Hematopoietic multipotent progenitor cell treated with erythropoietin and hydrocortisone succinate and interleukin-3 and kit ligand, for 6 days (in vitro differentiated cells): ENCODE results near the gene SLF2.

Experiments used
- DNase-seq: peaks from one replicate; pipeline ENCODE4 v3.0.0-alpha.2; 2015

SLF2 gene, protein sequence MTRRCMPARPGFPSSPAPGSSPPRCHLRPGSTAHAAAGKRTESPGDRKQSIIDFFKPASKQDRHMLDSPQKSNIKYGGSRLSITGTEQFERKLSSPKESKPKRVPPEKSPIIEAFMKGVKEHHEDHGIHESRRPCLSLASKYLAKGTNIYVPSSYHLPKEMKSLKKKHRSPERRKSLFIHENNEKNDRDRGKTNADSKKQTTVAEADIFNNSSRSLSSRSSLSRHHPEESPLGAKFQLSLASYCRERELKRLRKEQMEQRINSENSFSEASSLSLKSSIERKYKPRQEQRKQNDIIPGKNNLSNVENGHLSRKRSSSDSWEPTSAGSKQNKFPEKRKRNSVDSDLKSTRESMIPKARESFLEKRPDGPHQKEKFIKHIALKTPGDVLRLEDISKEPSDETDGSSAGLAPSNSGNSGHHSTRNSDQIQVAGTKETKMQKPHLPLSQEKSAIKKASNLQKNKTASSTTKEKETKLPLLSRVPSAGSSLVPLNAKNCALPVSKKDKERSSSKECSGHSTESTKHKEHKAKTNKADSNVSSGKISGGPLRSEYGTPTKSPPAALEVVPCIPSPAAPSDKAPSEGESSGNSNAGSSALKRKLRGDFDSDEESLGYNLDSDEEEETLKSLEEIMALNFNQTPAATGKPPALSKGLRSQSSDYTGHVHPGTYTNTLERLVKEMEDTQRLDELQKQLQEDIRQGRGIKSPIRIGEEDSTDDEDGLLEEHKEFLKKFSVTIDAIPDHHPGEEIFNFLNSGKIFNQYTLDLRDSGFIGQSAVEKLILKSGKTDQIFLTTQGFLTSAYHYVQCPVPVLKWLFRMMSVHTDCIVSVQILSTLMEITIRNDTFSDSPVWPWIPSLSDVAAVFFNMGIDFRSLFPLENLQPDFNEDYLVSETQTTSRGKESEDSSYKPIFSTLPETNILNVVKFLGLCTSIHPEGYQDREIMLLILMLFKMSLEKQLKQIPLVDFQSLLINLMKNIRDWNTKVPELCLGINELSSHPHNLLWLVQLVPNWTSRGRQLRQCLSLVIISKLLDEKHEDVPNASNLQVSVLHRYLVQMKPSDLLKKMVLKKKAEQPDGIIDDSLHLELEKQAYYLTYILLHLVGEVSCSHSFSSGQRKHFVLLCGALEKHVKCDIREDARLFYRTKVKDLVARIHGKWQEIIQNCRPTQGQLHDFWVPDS

GRCh38 chr10:100912605-100913469, at the start of gene SLF2:
SLF2 (plus strand) TSS chr10:100912963; CDS start chr10:100913111, 148 bp downstream.
- peak; percentile 100 for DNase-seq

GRCh38 chr10:100863433-100863832, 49.3 kb upstream of the SLF2 start:
- no peak for DNase-seq

DNA sequence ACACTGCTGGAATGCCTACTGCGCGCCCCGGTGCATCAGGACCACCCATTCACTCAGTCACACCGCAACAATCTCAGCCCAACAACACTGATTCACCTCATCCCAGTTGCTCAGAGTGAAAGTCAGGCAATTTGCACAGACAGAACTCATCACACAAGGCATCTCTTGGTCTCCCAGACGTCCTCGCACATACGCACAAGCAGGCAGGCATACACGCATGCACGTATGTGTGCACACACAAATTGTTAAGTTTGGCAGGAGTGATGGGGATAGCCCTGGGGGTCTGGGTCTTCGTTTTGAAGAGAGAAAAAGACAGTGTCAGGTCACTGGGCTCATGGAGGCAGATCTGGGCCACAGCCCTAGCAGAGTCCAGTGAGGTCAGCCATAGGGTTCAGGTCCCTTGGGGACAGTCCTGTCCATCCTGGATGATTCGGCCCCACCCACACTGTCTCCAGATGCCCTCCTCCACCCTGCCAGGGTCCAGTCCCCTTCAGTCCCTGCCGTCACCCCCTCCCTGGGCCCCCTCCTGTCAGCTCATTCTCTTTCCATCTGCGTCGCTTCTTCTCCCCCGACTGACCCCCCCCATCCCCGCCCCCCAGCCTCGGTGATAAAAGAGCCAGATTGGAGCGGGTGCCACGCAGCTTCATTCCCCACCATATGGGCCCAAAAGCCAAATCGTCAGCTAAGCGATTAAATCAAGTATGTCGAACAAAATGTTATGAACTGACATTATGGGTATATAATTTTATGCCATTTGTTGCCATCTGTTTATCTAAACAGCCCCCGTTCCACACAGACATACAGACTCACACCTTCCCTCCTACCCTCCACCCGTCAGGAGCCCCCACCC, 48.5 kb upstream of the SLF2 start:
- DNase-seq = no peak

DNA sequence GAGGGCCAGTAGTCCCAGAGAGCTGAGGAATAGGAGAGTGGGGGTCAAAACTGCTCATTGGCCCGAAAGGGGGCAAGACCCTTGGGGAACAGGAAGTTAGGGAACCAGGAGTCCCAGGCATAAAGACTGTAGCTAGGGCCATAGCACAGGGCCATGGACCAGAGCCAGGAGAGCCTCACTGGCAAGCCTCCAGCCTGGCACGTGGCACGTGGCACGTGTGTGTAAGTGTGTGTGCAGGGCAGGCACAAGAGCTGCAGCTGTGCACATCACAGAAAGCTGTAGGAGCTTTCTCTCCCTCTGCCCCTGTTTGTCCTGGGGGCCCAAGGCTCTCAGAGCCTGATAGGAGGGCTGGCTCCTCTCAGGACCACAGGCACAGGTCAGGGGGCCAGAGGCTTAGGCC, 47.8 kb upstream of the SLF2 start:
- DNase-seq = no peak

DNA sequence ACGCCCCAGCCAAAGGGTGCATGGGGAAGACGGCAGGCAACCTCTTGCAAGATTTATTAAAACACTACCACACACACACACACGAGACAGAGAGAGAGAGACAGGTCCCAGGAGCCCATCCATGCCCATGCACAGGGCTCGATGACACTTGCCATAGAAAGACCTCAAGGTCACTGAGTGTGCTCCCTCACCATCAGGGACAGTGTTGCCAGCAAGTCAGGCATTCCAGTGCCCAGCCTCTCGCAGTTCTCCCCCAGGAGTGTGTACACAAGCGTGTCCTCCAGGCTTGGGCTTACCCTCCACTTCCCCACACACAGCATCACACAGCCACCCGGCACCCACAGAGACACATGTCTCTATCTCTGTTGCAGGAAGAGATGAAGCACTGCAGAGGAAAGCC, 46.8 kb upstream of the SLF2 start:
- DNase-seq = no peak

DNA sequence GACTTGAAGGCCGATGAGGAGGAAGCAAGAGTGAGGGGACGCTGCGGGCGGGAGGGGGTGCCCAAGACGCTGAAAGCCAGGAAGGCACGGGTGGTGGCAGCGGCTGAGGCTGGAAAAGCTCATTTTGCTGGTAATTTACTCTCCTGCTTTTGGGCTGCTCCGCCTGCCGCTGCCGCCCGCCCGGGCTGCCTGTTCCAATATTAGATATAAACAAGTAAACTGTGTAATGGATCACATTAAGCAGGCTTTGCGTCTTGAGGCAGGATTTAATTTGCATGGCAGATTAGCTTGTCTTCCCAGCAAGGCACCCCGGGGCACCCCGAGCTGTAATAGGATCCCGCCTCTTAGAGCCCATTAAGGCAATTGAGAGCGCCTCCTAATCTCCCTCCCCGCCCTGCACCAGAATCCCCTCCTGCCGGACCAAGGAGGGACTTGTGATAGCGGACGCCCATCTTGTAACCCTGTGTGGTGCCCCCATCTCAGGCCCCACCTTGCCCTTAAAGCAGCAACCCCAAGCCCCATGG, 46.1 kb upstream of the SLF2 start:
- DNase-seq = no peak

GRCh38 chr10:100867261-100867963, 45.4 kb upstream of the SLF2 start:
- DNase-seq = no peak

DNA sequence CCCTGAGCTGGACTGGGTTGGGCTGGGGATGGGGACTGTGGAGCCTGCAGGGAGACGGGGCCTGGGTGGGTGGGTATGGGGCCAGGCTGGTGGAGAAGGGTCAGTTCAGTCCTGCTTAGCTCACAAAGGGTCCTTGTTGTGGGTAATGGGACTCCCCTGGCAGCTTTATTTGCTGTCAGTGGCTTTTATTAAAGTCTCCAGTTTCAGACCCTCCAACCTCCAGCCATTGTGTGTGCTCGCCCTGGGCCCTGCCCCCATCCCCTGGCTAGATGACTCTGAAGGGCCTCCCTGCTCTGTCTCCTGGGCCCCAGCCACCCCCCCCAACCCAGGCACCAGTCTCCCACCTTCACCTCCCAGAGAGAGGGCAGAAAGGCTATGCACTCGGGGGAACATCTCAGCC, 44.4 kb upstream of the SLF2 start:
- DNase-seq = no peak

- no peak for DNase-seq
These were observed 43.4 kb upstream of the SLF2 start for GRCh38 chr10:100869399-100869798.

DNA sequence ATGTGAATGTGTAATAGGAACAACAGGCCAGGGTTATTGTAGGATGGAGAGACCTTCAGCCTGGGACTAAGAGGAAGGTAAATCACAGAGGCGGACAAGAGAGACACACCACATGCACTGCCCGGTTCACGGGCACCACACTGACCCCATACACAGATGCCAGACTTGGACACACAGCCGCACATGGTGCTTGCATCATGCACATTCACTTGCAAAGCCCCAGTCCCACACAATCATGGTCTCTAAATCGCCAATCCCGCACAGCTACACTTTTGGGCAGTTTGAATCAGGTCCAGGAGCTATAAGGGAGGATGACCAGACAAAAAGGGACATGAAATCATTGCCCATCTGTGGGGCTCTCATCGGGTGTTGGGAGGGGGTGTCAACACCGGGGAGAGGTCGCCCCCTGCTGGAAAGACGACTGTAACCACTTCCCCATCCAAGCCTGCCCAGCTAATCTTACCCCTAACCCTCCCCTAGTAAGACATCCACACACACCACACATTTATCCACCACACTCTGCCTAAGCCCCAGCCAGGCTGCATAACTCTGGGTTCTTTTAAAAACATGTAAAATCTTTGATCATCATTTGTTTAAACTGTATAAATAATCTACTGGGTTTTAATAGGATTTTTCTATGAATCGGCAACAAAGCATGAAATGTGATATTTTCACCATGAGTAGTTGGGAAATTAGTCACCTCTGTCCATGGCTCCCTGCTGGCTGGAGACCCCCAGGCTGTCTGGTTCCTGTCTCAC, 40.5 kb upstream of the SLF2 start:
- peak; percentile 80 for DNase-seq

DNA sequence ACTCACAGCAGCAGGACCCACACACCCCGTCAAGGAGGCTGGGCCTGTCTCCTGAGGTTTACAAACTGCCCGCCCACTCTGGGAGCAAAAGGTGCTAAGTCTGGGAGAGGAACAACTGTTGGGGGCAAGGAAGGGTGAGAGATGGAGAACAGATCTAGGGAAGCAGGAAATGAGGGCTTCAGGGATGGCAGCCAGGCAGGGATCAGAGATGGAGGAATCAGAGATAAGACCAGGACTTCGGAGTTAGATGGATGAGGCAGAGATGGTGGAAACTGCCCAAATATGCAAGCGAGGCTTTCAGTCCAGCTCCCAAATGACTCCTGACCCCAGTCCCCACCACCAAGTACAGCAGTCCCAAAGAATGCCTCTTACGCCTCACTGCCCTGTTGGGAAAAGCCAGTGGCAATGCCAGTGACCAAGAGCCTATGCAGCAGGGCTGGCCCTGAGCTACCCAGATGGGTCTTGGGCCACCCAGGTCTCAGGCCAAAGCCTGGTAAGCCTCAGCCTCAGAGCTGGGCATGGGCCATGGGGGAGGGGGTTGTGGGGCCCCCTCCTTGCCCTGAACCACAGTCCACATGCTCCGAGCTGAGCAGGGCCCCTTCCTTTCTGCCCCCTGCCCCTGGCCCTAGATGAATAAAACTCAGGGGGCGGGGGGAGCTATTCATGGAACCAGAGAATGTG, 39.5 kb upstream of the SLF2 start:
- no peak for DNase-seq

DNA sequence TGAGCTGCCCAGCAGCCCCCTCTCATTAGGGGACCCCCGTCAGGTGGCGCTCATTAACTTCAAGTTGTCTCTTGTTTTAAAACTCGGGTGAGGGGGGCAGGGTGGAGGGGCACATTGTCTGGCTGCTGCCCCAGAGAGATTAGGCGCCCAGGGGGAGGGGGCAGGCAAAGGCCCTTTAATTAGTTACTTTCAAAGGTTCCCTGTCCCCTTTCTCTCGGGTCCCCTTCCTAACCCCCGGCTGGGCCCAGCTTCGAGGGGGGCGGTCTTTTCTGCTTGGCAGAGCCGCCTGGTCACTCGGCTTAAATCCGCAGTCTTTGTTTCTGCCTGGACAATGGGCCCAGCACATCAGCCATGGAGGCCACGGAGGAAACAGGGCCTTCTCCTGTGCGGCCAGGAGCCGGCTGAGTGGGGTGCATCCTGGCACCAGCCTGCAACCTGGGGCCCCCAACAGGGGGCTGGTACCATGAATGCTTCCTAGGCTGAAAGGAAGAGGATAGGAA, 38.9 kb upstream of the SLF2 start:
- no peak for DNase-seq

DNA sequence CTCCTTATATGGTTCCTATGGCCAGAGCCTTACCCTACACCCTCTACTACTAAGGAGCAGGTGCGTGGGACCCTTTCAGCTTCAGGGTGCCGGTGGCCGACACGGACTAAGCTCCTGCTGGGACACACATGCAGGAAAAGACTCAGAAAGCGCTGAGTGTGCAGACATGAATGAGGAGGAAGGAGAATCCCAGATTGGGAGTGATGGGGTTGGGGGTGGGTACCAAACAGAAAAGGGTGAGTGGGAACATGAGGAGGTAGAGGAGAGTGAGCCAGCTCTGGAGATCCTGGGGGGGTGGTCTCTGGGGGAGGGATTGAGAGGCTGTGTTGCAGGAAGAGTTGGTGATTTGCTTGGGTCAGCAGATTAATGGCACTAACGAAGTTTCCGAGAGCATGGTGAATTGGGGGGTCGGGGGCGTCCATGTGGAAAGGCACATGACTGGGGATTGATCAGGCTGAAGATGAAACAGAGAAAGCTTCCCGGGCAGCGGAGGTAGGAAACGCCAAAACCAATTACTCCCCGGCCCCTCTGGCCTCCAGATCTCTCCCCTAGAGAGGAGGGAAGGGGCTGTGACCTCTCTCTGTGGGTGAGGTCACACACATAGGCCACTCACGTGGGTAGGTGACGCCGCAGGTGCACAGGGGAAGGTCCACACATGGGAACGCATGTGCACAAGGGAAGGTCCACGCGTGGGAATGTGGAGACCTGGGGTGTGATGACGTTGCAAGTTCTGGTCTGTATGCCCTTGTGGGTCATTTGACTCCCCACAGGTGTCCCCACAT, 37.9 kb upstream of the SLF2 start:
- no peak for DNase-seq

DNA sequence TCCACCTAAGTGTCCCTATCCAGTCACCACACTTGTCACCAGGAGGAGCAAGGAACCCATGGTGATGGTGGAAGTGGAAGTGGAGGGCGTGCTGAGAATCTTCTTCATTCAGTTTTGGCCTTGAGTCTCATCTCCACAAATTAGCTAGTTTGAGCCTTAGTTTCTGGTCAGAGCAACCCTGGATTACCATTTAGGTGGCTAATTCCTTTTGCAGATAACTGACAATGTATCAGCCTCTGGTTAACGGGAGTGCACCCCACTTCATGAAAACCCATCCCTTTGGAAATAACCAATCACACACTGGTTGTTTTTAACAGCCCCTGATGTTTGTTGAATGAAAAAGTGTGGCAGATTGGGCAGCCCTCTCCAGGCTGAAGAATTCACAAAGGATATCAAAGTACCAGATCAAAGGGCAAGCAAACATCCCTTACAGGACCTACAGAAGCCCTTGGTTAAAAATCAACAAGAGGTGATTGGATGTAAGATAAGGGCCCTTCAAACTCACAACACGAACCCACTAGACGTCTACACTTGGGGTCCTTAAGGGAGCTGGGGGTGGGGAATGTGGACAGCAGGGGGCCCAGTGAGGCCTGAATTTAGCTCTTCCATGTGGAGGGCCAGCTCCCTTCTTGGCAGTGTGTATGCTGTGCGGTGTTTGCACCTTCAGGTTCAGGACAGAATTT, 37.1 kb upstream of the SLF2 start:
- DNase-seq = no peak

GRCh38 chr10:100876585-100877460, 35.9 kb upstream of the SLF2 start:
- DNase-seq = no peak

GRCh38 chr10:100877461-100877850, 35.3 kb upstream of the SLF2 start:
- DNase-seq = no peak
